Measurements from ENCODE around the gene ITPKB. TPM values are rescaled to one million over a fixed set of nuclear protein-coding genes. Genes with fewer than 3 reads are reported as not detected.

ITPKB gene
- total and polyA plus RNA-seq, 8 donors, result 25.0 to 38.7 (median 32.6) TPM

DNA sequence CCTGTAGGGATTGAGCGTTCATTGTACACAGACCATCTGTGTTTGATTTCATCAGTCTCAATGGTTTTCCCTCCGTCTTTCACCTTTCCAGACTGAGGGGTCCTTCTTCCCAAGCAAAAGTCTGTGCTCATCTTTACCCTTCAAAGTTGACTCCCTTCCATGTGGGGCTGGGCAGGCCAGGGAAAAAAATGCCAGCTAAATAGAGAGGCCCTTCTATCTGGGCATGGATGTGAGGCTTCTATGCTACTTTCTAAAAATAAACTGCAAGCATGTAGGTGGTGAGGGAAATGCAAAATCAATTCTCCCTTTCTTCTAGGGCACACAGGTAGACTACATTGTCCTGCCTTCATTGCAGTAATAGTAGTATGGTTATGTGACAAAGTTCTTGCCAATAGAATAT lies 46.7 kb upstream of the ITPKB start:
- TF ChIP-seq, protein P1, sequence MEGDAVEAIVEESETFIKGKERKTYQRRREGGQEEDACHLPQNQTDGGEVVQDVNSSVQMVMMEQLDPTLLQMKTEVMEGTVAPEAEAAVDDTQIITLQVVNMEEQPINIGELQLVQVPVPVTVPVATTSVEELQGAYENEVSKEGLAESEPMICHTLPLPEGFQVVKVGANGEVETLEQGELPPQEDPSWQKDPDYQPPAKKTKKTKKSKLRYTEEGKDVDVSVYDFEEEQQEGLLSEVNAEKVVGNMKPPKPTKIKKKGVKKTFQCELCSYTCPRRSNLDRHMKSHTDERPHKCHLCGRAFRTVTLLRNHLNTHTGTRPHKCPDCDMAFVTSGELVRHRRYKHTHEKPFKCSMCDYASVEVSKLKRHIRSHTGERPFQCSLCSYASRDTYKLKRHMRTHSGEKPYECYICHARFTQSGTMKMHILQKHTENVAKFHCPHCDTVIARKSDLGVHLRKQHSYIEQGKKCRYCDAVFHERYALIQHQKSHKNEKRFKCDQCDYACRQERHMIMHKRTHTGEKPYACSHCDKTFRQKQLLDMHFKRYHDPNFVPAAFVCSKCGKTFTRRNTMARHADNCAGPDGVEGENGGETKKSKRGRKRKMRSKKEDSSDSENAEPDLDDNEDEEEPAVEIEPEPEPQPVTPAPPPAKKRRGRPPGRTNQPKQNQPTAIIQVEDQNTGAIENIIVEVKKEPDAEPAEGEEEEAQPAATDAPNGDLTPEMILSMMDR (IDR thresholded peaks at IDR 0.05), result no peak
- H3K27ac ChIP-seq, result no peak overlapping the region
- no peaks in the 10 kb centered on the region for H3K27me3 ChIP-seq
- no peak overlapping the region for H3K4me3 ChIP-seq
- no peaks in the 10 kb centered on the region for H3K36me3 ChIP-seq
- intact Hi-C loops (cut with DNase I), result no loop called here
- no peak for ATAC-seq
- no peaks in the 10 kb centered on the region for H3K4me1 ChIP-seq
- DNase-seq, result no peak
- no peaks in the 10 kb centered on the region for H3K9me3 ChIP-seq

DNA sequence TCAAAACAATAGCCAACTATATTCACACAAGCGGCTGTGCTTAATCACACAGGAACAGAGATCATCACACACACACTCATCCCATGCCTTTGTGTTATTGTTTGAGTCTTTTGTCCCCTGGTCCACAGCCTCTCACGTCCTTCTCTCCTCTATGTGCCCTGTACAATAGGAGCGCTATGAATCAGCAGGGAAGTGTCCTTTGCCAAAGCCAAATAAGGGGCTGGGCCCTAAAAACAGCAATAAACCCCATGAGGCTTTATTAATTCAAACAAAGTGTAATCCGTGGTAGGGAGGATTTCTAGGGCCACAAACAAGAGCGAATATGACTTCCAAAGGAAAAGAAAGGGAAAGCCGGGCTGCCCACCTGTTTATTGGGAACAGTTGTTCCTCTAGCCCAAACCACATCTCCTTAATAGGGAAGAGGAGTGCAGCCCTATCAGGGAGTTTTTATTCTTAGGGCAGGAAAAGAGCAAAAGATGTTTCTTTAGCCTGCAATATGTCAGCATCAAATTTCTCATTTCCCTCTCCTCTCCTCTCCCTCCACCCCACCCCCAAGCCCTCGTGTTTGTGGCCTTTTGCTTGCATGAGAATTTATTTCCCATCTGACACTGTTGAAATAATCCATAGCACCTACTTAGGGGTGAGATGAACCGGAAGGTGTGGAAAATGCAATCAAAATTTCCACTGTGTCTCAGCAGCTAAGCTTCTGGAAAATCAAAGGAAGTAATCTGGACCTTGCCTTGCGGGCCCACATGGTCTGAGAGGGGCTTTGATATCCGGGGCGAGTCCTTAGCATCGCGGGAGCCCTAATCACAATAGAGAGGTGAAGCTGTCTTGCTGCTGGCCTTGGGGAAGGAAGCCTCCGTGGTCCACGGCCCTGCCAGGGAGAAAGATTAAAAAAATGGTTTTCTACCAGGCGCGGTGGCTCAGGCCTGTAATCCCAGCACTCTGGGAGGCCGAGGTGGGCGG lies 45.3 kb upstream of the ITPKB start:
- H3K4me3 ChIP-seq, result no peak overlapping the region
- ATAC-seq, result no peak
- no peaks in the 10 kb centered on the region for H3K4me1 ChIP-seq

DNA sequence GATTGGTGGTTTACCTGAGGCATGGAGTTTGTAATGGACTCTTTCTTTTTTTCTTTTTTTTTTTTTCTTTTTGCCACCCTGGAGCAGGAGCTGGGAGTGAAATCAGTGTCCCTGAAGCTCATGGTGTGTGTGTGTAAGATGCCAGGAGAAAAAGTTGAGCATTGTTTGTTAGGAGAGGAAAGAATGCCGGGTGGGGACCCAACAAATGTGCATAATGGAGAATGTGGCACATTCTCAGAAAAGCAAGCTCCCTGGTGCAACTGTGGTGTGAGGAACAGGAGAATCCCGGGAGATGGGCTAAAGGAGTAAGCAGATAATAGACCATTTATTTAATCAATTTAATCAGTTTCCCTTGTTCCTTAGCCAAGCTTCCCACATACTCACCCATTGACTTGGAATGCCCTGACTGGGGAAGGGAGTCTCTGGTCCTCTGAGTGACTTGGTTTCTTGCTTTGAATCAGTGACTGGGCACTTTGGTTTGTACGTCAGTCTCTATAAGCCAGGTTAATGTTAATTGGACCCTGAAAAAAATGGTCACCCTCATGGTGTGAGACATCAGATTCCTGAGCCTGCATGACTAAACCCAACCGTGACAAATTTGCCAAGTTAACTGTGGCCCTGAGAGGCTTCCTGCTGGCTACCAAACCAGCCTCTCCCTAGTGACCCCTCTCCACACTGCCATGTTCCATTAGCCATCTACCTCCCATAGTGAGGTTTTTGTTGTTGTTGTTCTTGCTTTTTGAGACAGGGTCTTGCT lies 43.9 kb upstream of the ITPKB start:
- H3K9me3 ChIP-seq, result no peaks in the 10 kb centered on the region
- TF ChIP-seq, protein P1 (IDR thresholded peaks at IDR 0.05), result no peak
- H3K27ac ChIP-seq, result no peak overlapping the region
- H3K27me3 ChIP-seq, result no peaks in the 10 kb centered on the region
- H3K4me1 ChIP-seq, result peaks cover 0 to 3% of the 10 kb centered on the region in 2 donors
- H3K36me3 ChIP-seq, result no peaks in the 10 kb centered on the region
- DNase-seq, result no peak
- no peak for ATAC-seq
- H3K4me3 ChIP-seq, result no peak overlapping the region
- intact Hi-C loops (cut with DNase I), result no loop called here

More for the DNA sequence above, 45.3 kb upstream of the ITPKB start:
- Histone ChIP-seq H3K27ac (no peak overlapping the region), H3K27me3 (no peaks in the 10 kb centered on the region), H3K36me3 (no peaks in the 10 kb centered on the region), H3K9me3 (no peaks in the 10 kb centered on the region)
- no peak for DNase-seq
- intact Hi-C loops (cut with DNase I), result no loop called here
- TF ChIP-seq, protein P1 (IDR thresholded peaks at IDR 0.05), result no peak

DNA sequence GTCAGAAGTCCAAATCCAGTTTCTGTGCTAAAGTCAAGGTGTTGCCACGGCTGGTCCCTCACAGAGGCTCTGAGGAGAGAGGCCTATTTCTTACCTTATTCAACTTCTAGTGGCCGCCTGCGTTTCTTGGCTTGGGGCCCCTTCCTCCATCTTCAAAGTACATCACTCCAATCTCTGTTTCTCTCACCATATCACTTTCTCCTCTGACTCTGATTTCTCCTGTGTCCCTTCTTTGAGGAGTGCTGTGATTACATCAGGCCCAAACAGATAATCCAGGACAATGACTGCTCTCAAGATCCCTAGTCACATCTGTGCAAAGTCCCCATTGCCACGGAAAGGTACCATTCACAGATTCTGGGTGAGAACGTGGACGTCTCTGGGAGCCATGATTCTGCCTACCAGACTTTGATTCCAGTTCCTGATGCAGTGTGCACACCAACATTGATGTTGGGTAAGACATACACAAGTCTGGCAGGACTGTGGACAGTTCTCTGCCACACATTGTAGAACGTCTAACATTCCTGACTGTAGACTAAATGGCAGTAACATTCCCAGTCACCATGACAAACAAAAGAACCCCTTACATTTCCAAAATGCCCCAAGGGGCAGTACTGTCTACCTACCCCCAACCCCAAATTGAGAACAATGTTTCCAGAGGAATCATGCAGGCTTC lies 43.0 kb upstream of the ITPKB start:
- Histone ChIP-seq H3K4me3 (no peak overlapping the region), H3K9me3 (no peaks in the 10 kb centered on the region), H3K4me1 (peaks cover 0 to 3% of the 10 kb centered on the region in 2 donors), H3K36me3 (no peaks in the 10 kb centered on the region), H3K27ac (no peak overlapping the region), H3K27me3 (no peaks in the 10 kb centered on the region)
- TF ChIP-seq, protein P1 (IDR thresholded peaks at IDR 0.05), result no peak
- ATAC-seq, result no peak
- intact Hi-C loops (cut with DNase I), result no loop called here
- no peak for DNase-seq

Measured in left lung (tissue), 10 donors.